HepG2 (cell line): ENCODE data around the gene TSPAN12.

Experiments used
- CREM ChIP-seq, 2 experiments: sonication (generic) in 1 of 2; formaldehyde crosslinking in 1 of 2; IDR thresholded peaks; 2 replicates each; pipeline versions ENCODE4 v1.4.0 to v1.6.1; 2016 to 2020; ENCODE audit warnings: antibody characterized with exemption in 1 of 2, mild to moderate bottlenecking in 1 of 2, missing genetic modification reagents in 1 of 2
- NONO ChIP-seq, 2 experiments: fragments of 450-650 bp in 1 of 2; sonication (generic) in 1 of 2; formaldehyde crosslinking in 1 of 2; IDR thresholded peaks in 1 of 2; conservative IDR thresholded peaks in 1 of 2; 2 replicates each; pipeline versions ENCODE4 v1.6.1 to v1.8.0; 2017 to 2022; ENCODE audit warnings: mild to moderate bottlenecking in 1 of 2, missing genetic modification reagents in 1 of 2, moderate library complexity in 1 of 2
- ZBTB1 ChIP-seq: sonication (generic); formaldehyde crosslinking; IDR thresholded peaks from 2 replicates; pipeline ENCODE4 v1.4.0; 2020; ENCODE audit warnings: missing genetic modification reagents, borderline replicate concordance
- TF ChIP-seq, protein P1 (sequence below): sonication (generic); formaldehyde crosslinking; IDR thresholded peaks from 2 replicates; pipeline ENCODE4 v1.9.0; 2021; ENCODE audit warnings: missing genetic modification reagents, borderline replicate concordance
- TF ChIP-seq, protein P2 (sequence below): IDR thresholded peaks from 2 replicates; pipeline ENCODE4 v1.6.1; 2016
- TF ChIP-seq, protein P3 (sequence below): sonication (generic); formaldehyde crosslinking; IDR thresholded peaks from 2 replicates; pipeline ENCODE4 v1.4.0; 2020; ENCODE audit warnings: mild to moderate bottlenecking, missing genetic modification reagents
- TF ChIP-seq, protein P4 (sequence below): sonication (generic); formaldehyde crosslinking; IDR thresholded peaks from 2 replicates; pipeline ENCODE4 v1.8.1; 2023; ENCODE audit warnings: mild to moderate bottlenecking, moderate library complexity, missing genetic modification reagents

DNA sequence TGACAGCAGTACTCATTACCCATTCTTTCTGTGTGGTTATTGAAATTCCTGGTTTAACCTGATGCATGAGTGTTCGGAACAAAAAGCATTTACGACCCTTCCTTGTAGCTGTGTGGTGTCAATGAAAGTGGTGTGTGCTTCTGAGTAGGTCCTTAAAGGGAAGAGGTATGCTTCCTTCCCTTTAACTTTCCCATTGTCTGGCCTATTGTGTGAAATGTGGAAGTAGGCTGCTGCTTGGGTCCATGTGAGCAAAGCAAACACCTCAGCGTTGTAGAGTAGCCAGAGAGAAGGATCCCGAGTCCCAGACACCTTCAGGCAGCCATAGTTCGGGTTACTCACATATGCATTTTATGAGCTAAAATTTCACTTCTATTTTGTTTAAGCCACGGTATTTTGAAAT is 74.7 kb downstream of the TSPAN12 start:
- TF ChIP-seq, protein P1, sequence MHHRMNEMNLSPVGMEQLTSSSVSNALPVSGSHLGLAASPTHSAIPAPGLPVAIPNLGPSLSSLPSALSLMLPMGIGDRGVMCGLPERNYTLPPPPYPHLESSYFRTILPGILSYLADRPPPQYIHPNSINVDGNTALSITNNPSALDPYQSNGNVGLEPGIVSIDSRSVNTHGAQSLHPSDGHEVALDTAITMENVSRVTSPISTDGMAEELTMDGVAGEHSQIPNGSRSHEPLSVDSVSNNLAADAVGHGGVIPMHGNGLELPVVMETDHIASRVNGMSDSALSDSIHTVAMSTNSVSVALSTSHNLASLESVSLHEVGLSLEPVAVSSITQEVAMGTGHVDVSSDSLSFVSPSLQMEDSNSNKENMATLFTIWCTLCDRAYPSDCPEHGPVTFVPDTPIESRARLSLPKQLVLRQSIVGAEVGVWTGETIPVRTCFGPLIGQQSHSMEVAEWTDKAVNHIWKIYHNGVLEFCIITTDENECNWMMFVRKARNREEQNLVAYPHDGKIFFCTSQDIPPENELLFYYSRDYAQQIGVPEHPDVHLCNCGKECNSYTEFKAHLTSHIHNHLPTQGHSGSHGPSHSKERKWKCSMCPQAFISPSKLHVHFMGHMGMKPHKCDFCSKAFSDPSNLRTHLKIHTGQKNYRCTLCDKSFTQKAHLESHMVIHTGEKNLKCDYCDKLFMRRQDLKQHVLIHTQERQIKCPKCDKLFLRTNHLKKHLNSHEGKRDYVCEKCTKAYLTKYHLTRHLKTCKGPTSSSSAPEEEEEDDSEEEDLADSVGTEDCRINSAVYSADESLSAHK (CRISPR knock-in tag), result no peak
- TF ChIP-seq, protein P2, sequence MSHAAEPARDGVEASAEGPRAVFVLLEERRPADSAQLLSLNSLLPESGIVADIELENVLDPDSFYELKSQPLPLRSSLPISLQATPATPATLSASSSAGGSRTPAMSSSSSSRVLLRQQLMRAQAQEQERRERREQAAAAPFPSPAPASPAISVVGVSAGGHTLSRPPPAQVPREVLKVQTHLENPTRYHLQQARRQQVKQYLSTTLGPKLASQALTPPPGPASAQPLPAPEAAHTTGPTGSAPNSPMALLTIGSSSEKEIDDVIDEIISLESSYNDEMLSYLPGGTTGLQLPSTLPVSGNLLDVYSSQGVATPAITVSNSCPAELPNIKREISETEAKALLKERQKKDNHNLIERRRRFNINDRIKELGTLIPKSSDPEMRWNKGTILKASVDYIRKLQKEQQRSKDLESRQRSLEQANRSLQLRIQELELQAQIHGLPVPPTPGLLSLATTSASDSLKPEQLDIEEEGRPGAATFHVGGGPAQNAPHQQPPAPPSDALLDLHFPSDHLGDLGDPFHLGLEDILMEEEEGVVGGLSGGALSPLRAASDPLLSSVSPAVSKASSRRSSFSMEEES (CRISPR knock-in tag), result no peak
- TF ChIP-seq CREM (IDR thresholded peaks at IDR 0.05), result no peak
- no peak for TF ChIP-seq CREM (CRISPR knock-in tag; IDR thresholded peaks at IDR 0.05)
- TF ChIP-seq, protein P3, sequence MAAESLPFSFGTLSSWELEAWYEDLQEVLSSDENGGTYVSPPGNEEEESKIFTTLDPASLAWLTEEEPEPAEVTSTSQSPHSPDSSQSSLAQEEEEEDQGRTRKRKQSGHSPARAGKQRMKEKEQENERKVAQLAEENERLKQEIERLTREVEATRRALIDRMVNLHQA (CRISPR knock-in tag), result no peak
- TF ChIP-seq NONO (IDR thresholded peaks at IDR 0.05), result no peak
- TF ChIP-seq NONO (CRISPR knock-in tag; conservative IDR thresholded peaks at IDR 0.05), result no peak
- TF ChIP-seq ZBTB1 (CRISPR knock-in tag), result no peak
- TF ChIP-seq, protein P4, sequence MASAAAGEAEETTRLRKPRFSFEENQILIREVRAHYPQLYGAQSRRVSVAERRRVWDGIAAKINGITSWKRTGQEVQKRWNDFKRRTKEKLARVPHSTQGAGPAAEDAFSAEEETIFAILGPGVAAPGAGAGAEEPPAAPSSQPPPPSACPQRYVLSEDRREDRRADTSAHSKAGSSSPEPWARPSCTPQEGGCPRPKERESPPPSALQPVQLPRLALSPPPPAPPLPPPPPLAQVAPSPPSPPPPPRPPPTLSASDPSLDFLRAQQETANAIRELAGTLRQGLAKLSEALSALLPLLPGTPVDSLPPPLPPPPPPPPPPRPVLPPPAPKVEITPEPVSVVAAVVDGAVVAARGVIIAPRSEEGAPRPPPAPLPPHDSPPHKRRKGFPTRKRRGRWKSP (CRISPR knock-in tag), result no peak
